Neutrophil (primary cell): Measurements from ENCODE around the gene PTPRN2.

Source experiments
- H3K27ac ChIP-seq: fragments of 200-600 bp; sonication (generic); 2 replicates; pipeline ENCODE4 v1.5.1; 2016; ENCODE audit warnings: mild to moderate bottlenecking, moderate library complexity
- H3K27me3 ChIP-seq: fragments of 200-600 bp; sonication (generic); 2 replicates; pipeline ENCODE4 v1.6.0; 2016; ENCODE audit warnings: mild to moderate bottlenecking
- H3K36me3 ChIP-seq: fragments of 200-600 bp; sonication (generic); 2 replicates; pipeline ENCODE4 v1.5.1; 2017
- H3K4me1 ChIP-seq, 2 experiments: fragments of 200-600 bp in 1 of 2; sonication (generic) in 1 of 2; 1 replicate in 1 of 2; 2 replicates in 1 of 2; pipeline versions ENCODE4 v1.5.1 to v1.6.1; 2013 to 2016; ENCODE audit warnings: low read depth in 1 of 2, low read length in 1 of 2, mild to moderate bottlenecking in 1 of 2, moderate library complexity in 1 of 2; ENCODE audit not compliant: control insufficient read depth in 1 of 2, insufficient read depth in 1 of 2
- H3K4me3 ChIP-seq, 2 experiments: fragments of 200-600 bp in 1 of 2; sonication (generic) in 1 of 2; 1 replicate in 1 of 2; 2 replicates in 1 of 2; pipeline ENCODE4 v1.5.1; 2013 to 2016; ENCODE audit warnings: low read depth in 1 of 2, low read length in 1 of 2, mild to moderate bottlenecking in 1 of 2, moderate library complexity in 1 of 2
- H3K9me3 ChIP-seq: fragments of 200-600 bp; sonication (generic); 2 replicates; pipeline ENCODE4 v1.5.1; 2016
- CTCF ChIP-seq: fragments of 200-600 bp; sonication (generic); IDR thresholded peaks from 2 replicates; pipeline ENCODE4 v1.5.1; 2016; ENCODE audit warnings: antibody characterized with exemption

PTPRN2 gene

GRCh38 chr7:157989589-157989988 lies 598.0 kb downstream of the PTPRN2 start:
- H3K9me3 ChIP-seq, result no peaks in the 10 kb centered on the region
- no peaks in the 10 kb centered on the region for H3K27me3 ChIP-seq
- H3K27ac ChIP-seq, result no peak overlapping the region
- TF ChIP-seq CTCF, result no peak
- H3K4me1 ChIP-seq, result no peaks in the 10 kb centered on the region
- H3K4me3 ChIP-seq, result no peak overlapping the region
- H3K36me3 ChIP-seq, result no peaks in the 10 kb centered on the region

- Histone ChIP-seq H3K27me3 (no peaks in the 10 kb centered on the region), H3K4me1 (no peaks in the 10 kb centered on the region), H3K4me3 (no peak overlapping the region), H3K36me3 (no peaks in the 10 kb centered on the region), H3K27ac (no peak overlapping the region), H3K9me3 (no peaks in the 10 kb centered on the region)
- TF ChIP-seq CTCF, result no peak
Measured at GRCh38 chr7:157987906-157988305, 599.7 kb downstream of the PTPRN2 start.

- no peak for TF ChIP-seq CTCF
- H3K4me1 ChIP-seq, result no peaks in the 10 kb centered on the region
- no peak overlapping the region for H3K27ac ChIP-seq
- no peaks in the 10 kb centered on the region for H3K9me3 ChIP-seq
- H3K4me3 ChIP-seq, result no peak overlapping the region
- H3K36me3 ChIP-seq, result no peaks in the 10 kb centered on the region
- no peaks in the 10 kb centered on the region for H3K27me3 ChIP-seq
Measured at GRCh38 chr7:157986051-157986450, 601.6 kb downstream of the PTPRN2 start.

GRCh38 chr7:157985636-157986035 lies 602.0 kb downstream of the PTPRN2 start:
- Histone ChIP-seq H3K9me3 (no peaks in the 10 kb centered on the region), H3K4me3 (no peak overlapping the region), H3K36me3 (no peaks in the 10 kb centered on the region), H3K4me1 (no peaks in the 10 kb centered on the region), H3K27ac (no peak overlapping the region), H3K27me3 (no peaks in the 10 kb centered on the region)
- TF ChIP-seq CTCF, result no peak

GRCh38 chr7:157984423-157985163 lies 603.0 kb downstream of the PTPRN2 start:
- no peaks in the 10 kb centered on the region for H3K9me3 ChIP-seq
- H3K27ac ChIP-seq, result no peak overlapping the region
- TF ChIP-seq CTCF, result no peak
- no peaks in the 10 kb centered on the region for H3K36me3 ChIP-seq
- H3K27me3 ChIP-seq, result no peaks in the 10 kb centered on the region
- no peak overlapping the region for H3K4me3 ChIP-seq
- H3K4me1 ChIP-seq, result no peaks in the 10 kb centered on the region
